Upper lobe of right lung (tissue), 1 donor: Measurements from ENCODE around the gene MAK. TPM values are rescaled to one million over a fixed set of nuclear protein-coding genes. Genes with fewer than 3 reads are reported as not detected.
"Not testable (repeated sequence)": the region's sequence is repeated elsewhere in the genome, so short reads cannot be mapped to it uniquely, and the experiment has no call there.

Source experiments
- ATAC-seq: fragments of 200-7000 bp; cut with Tn5 transposase; one replicate; pipeline ENCODE4 v1.9.1; 2020; ENCODE audit warnings: mild to moderate bottlenecking, moderate library complexity
- DNase-seq: peaks from one replicate; pipeline ENCODE4 v3.0.0-alpha.2; 2020
- H3K27ac ChIP-seq: fragments of 200-600 bp; one replicate; pipeline ENCODE4 v1.8.0; 2022
- H3K27me3 ChIP-seq: fragments of 200-600 bp; one replicate; pipeline ENCODE4 v1.8.0; 2022; ENCODE audit warnings: mild to moderate bottlenecking
- H3K36me3 ChIP-seq: fragments of 200-600 bp; one replicate; pipeline ENCODE4 v1.8.0; 2022
- H3K4me1 ChIP-seq: fragments of 200-600 bp; one replicate; pipeline ENCODE4 v1.8.0; 2022
- H3K4me3 ChIP-seq: fragments of 200-600 bp; one replicate; pipeline ENCODE4 v1.8.0; 2022; ENCODE audit warnings: mild to moderate bottlenecking
- H3K9me3 ChIP-seq: fragments of 200-600 bp; one replicate; pipeline ENCODE4 v1.8.0; 2022
- CTCF ChIP-seq: fragments of 200-600 bp; IDR thresholded peaks from one replicate; pipeline ENCODE4 v1.8.0; 2022; ENCODE audit warnings: antibody characterized with exemption
- intact Hi-C: fragments of 100-400 bp; cut with DNase I; formaldehyde crosslinking; loops from one replicate; pipeline ENCODE4 v1.11.0; 2022
- total RNA-seq: library from RNA; stranded (reverse); fragmentation: NEBNext Ultra II Directional; extraction: Animal tissue kit (Norgen Biotek cat#: 25700); gene quantifications from one replicate; pipeline ENCODE4 v1.2.1, GENCODE V29; 2021
- donor health status: DM: no; HTN: yes; CAD: no; lungs with severe emphysema.

The MAK gene
- total RNA-seq, 1 donor from 2014 or later: 0.29 TPM

- H3K36me3 ChIP-seq: no peaks in the 10 kb centered on the region
- ATAC-seq: no peak
- no peak for TF ChIP-seq CTCF
- no peaks in the 10 kb centered on the region for H3K27me3 ChIP-seq
- no peaks in the 10 kb centered on the region for H3K9me3 ChIP-seq
- H3K4me3 ChIP-seq: no peak overlapping the region
- no peak for DNase-seq
- no peaks in the 10 kb centered on the region for H3K4me1 ChIP-seq
- no peak overlapping the region for H3K27ac ChIP-seq
- intact Hi-C loops: no loop called here
Measured at GRCh38 chr6:10857259-10857658, 18.9 kb upstream of the MAK start.

DNA sequence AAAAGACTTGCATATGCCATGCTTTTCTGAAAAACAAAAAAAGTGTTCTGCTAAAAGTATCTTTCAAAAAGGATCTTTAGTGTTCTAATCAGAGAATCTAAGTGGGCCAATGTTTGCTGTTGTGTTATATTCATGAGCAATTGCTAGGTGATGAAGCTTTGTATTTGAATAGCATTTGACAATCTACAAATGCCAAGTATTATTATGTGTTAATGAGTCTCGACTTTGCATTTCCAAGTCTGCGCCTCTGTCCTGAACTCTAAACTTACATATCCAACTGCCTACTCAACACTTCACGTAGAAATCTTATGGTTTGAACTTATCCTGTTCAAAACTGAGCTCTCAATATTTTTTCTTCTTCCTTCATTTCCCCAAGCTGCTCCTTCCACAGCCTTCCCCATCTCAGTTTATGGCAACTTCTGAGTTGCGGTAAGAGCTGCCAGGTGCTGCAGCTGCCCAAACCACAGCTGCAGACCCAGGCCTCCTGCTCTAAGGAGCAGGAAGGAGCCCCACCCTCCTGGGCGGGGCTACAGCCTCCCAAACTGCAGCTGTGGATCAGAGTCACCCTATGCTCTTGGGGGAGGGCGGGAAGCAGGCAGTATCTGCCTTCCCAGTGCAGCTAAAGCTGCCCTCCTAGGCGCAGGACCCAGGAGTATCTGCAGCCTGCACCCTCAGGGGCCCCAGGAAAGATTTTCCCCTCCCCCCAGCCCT lies 16.7 kb upstream of the MAK start:
- intact Hi-C loops: no loop called here
- Histone ChIP-seq H3K4me1 (no peaks in the 10 kb centered on the region), H3K9me3 (no peaks in the 10 kb centered on the region), H3K4me3 (no peak overlapping the region), H3K27me3 (no peaks in the 10 kb centered on the region), H3K27ac (no peak overlapping the region), H3K36me3 (no peaks in the 10 kb centered on the region)
- no peak for TF ChIP-seq CTCF
- ATAC-seq (no peak), DNase-seq (no peak)

DNA sequence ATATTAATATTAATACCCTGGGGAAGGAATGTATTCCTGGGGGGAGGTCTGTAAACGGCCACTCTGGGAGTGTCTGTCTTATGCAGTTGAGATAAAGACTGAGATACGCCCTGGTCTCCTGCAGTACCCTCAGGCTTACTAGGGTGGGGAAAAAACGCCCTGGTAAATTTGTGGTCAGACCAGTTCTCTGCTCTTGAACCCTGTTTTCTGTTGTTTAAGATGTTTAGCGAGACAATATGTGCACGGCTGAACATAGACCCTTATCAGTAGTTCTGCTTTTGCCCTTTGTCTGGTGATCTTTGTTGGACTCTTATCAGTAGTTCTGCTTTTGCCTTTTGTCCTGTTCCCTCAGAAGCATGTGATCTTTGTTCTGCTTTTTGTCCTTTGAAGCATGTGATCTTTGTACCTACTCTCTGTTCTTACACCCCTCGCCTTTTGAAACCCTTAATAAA lies 15.5 kb upstream of the MAK start:
- H3K27me3 ChIP-seq, H3K36me3 ChIP-seq, H3K9me3 ChIP-seq, H3K4me1 ChIP-seq, intact Hi-C loops, DNase-seq, ATAC-seq, H3K27ac ChIP-seq, H3K4me3 ChIP-seq: not testable (repeated sequence)

DNA sequence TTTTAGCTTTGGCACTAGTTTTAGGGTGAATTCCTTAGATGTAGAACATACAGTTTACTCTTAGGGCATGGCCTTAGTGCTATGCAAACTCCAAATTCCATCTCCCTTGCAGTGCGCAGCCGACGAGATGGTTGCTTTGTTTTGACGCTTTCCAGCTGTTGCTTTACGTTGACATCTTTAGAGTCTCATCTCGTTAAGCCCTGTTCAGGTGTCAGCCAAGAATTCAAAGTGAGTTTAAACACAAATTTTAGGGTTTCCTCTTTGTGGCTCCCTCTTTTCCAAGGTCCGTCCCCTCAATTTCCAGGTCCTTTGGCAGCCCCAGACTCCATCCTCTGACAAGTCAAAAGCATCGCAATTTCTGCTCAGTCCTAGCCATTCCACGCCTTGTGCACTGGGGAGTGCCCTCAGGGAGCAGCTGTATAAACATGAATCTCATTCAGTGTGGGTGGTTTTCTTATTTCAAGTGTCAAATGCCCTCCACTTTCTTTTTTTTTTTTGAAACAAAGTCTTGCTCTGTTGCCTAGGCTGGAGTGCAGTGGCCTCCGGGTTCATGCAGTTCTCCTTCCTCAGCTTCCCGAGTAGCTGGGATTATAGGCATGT lies 14.1 kb upstream of the MAK start:
- intact Hi-C loops: no loop called here
- Histone ChIP-seq H3K4me3 (no peak overlapping the region), H3K27me3 (no peaks in the 10 kb centered on the region), H3K9me3 (no peaks in the 10 kb centered on the region), H3K27ac (no peak overlapping the region), H3K36me3 (no peaks in the 10 kb centered on the region), H3K4me1 (no peaks in the 10 kb centered on the region)
- no peak for TF ChIP-seq CTCF
- DNase-seq: no peak
- ATAC-seq: no peak

DNA sequence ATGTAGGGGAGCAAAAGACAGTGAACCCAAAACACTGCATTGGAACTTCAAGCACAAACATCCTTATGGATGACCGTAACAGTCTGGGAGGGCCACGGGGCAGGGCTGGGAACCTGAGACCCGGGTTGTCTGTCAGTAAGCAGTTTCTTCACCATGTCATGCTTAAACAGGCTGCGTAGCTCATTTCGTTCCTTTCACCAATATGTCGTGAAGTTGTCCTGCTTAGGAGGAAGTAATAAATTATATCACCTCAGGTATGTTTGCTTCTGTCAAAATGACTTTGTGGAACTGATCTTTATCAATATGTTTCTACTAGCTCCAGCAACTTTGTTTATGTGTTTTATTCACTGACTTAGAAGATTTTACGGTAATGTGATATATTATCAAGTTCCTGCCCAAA lies 12.4 kb upstream of the MAK start:
- TF ChIP-seq CTCF: no peak
- H3K27ac ChIP-seq: no peak overlapping the region
- no peak overlapping the region for H3K4me3 ChIP-seq
- no peaks in the 10 kb centered on the region for H3K4me1 ChIP-seq
- H3K27me3 ChIP-seq: no peaks in the 10 kb centered on the region
- no peak for ATAC-seq
- H3K36me3 ChIP-seq: no peaks in the 10 kb centered on the region
- H3K9me3 ChIP-seq: no peaks in the 10 kb centered on the region
- intact Hi-C loops: no loop called here
- no peak for DNase-seq

DNA sequence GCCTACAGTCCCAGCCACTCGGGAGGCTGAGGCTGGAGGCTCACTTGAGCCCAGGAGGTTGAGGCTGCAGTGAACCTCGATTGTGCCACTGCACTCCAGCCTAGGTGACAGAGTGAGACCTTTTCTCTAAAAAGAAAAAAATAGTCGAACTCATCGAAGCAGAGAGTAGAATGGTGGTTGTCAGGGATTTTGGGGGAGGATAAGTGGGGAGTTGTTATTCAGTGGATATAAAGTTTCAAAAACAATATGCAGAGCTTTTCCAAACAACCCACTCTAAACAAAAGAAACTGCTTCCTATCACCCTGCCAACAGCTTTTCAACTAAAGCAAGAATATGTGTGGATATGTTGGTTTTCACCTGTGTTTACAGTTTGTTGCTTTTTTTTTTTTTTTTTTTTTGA lies 11.6 kb upstream of the MAK start:
- no peaks in the 10 kb centered on the region for H3K36me3 ChIP-seq
- no peak overlapping the region for H3K4me3 ChIP-seq
- H3K9me3 ChIP-seq: no peaks in the 10 kb centered on the region
- intact Hi-C loops: no loop called here
- H3K27ac ChIP-seq: no peak overlapping the region
- H3K27me3 ChIP-seq: no peaks in the 10 kb centered on the region
- DNase-seq (no peak), ATAC-seq (no peak)
- H3K4me1 ChIP-seq: no peaks in the 10 kb centered on the region
- TF ChIP-seq CTCF: no peak
